HFFc6 (cell line): ENCODE data around the gene ZNF605. TPM values are rescaled to one million over a fixed set of nuclear protein-coding genes. Genes with fewer than 3 reads are reported as not detected.
"Not testable (repeated sequence)": the region's sequence is repeated elsewhere in the genome, so short reads cannot be mapped to it uniquely, and the experiment has no call there.

Experiments
- DNase-seq: peaks from one replicate; pipeline ENCODE4 v3.0.0-alpha.2; 2018
- H3K27ac Mint-ChIP-seq: 2 replicates; pipeline ENCODE4 v1.8.0; 2020; ENCODE audit warnings: mild to moderate bottlenecking, mixed read lengths
- H3K27me3 Mint-ChIP-seq: 2 replicates; pipeline ENCODE4 v1.8.0; 2021; ENCODE audit warnings: mild to moderate bottlenecking, moderate library complexity, mixed read lengths; ENCODE audit not compliant: insufficient read depth
- H3K36me3 Mint-ChIP-seq: 2 replicates; pipeline ENCODE4 v1.8.0; 2021; ENCODE audit warnings: low read depth, mixed read lengths
- H3K4me1 Mint-ChIP-seq: 2 replicates; pipeline ENCODE4 v1.8.0; 2020; ENCODE audit warnings: low read depth, mixed read lengths
- H3K4me3 Mint-ChIP-seq: 2 replicates; pipeline ENCODE4 v1.8.0; 2020; ENCODE audit warnings: mild to moderate bottlenecking, moderate library complexity, mixed read lengths
- H3K9me3 Mint-ChIP-seq: 2 replicates; pipeline ENCODE4 v1.8.0; 2020; ENCODE audit warnings: mild to moderate bottlenecking, mixed read lengths
- CTCF ChIP-seq: fragments of 200-600 bp; sonication (generic); IDR thresholded peaks from 2 replicates; pipeline ENCODE4 v1.5.0; 2021; ENCODE audit warnings: antibody characterized with exemption, mild to moderate bottlenecking
- long read RNA-seq: library from polyadenylated mRNA; unstranded; transcript quantifications from one replicate; pipeline ENCODE4 v2.0.0, GENCODE V29; 2019
- total RNA-seq, 6 experiments: library from RNA; stranded (reverse); fragmentation: NEBNext Ultra II Directional; extraction: Animal tissue kit (Norgen Biotek cat#: 25700); gene quantifications; 2 replicates in 1 of 6; 3 replicates in 5 of 6; pipeline ENCODE4 v1.2.3, GENCODE V29; 2021

Gene ZNF605
- total RNA-seq = 10 to 100 TPM in 1 of 6 experiments, 1 to 10 TPM in 5; 6.2 to 11.8 (median 7.6) TPM
- long read RNA-seq, transcript ZNF605-201 (4 exons, 838 nt) = major isoform, 5 of 10 reads
- long read RNA-seq, partial matches to known transcripts = 0 of 10 reads
- long read RNA-seq, other reads (novel, unspliced or antisense) = 5 of 10 reads

- peaks cover 48% of the 10 kb centered on the region for H3K36me3 Mint-ChIP-seq
- peaks cover 23% of the 10 kb centered on the region for H3K27me3 Mint-ChIP-seq
- no peak for TF ChIP-seq CTCF
- H3K9me3 Mint-ChIP-seq = peaks cover 44% of the 10 kb centered on the region
- peak within 1 kb of the TSS; percentile 95 for H3K4me3 Mint-ChIP-seq
- DNase-seq = peak; percentile 82
- H3K27ac Mint-ChIP-seq = peak within 1 kb of the TSS; percentile 91
- peaks cover 17% of the 10 kb centered on the region for H3K4me1 Mint-ChIP-seq
These were observed at the start of gene ZNF605 for GRCh38 chr12:132956011-132956788. ZNF605 (minus strand) TSS chr12:132956306; CDS start chr12:132945635, 10,671 bp downstream.

- Mint-ChIP-seq H3K36me3 (peaks cover 81% of the 10 kb centered on the region), H3K27me3 (no peaks in the 10 kb centered on the region)
These were observed 42.6 kb upstream of the ZNF605 start for GRCh38 chr12:132998741-132999140.

GRCh38 chr12:132986885-132987225, 30.7 kb upstream of the ZNF605 start:
- TF ChIP-seq CTCF = no peak
- Mint-ChIP-seq H3K27ac (peak overlapping the region; percentile 92), H3K27me3 (no peaks in the 10 kb centered on the region; the same call in 1 of the 2 replicates), H3K4me3 (peak overlapping the region; percentile 88), H3K36me3 (peaks cover 42% of the 10 kb centered on the region), H3K9me3 (peaks cover 43% of the 10 kb centered on the region), H3K4me1 (peaks cover 22% of the 10 kb centered on the region)
- DNase-seq = no peak

More at GRCh38 chr12:132998741-132999140, 42.6 kb upstream of the ZNF605 start:
- no peak for DNase-seq
- Mint-ChIP-seq H3K4me1 (no peaks in the 10 kb centered on the region), H3K27ac (no peak overlapping the region), H3K4me3 (no peak overlapping the region), H3K9me3 (peaks cover 96% of the 10 kb centered on the region)
- no peak for TF ChIP-seq CTCF

- Mint-ChIP-seq H3K4me1 (peaks cover 22% of the 10 kb centered on the region), H3K27ac (peak within 1 kb of the TSS; percentile 92), H3K27me3 (no peaks in the 10 kb centered on the region; the same call in 1 of the 2 replicates), H3K9me3 (peaks cover 37% of the 10 kb centered on the region), H3K4me3 (peak within 1 kb of the TSS; percentile 88), H3K36me3 (peaks cover 42% of the 10 kb centered on the region)
- no peak for TF ChIP-seq CTCF
- DNase-seq = peak; percentile 82
These were observed 30.1 kb upstream of the ZNF605 start, which contains the start of gene ZNF26 for GRCh38 chr12:132986001-132986884. ZNF26 (plus strand) TSS chr12:132986367; CDS start chr12:132986841, 474 bp downstream.

GRCh38 chr12:132976870-132977269, 20.8 kb upstream of the ZNF605 start:
- DNase-seq, H3K27ac Mint-ChIP-seq, H3K4me3 Mint-ChIP-seq, H3K4me1 Mint-ChIP-seq, H3K27me3 Mint-ChIP-seq: not testable (repeated sequence)
- H3K9me3 Mint-ChIP-seq = peaks cover 70% of the 10 kb centered on the region
- H3K36me3 Mint-ChIP-seq = peaks cover 25% of the 10 kb centered on the region
- TF ChIP-seq CTCF = peak; percentile 54
